Testis (tissue), 2 donors: ENCODE data around the gene HYCC1.

ENCODE experiments used
- CTCF ChIP-seq, 3 experiments: fragments of 450-650 bp in 2 of 3; fragments of 200-600 bp in 1 of 3; sonication (generic) in 1 of 3; IDR thresholded peaks; one replicate each; pipeline ENCODE4 v1.5.1; 2016 to 2019; ENCODE audit warnings: antibody characterized with exemption in 3 of 3, mild to moderate bottlenecking in 2 of 3, moderate library complexity in 1 of 3
- POLR2A ChIP-seq: fragments of 450-650 bp; IDR thresholded peaks from one replicate; pipeline ENCODE4 v1.6.1; 2017; ENCODE audit warnings: antibody characterized with exemption, mild to moderate bottlenecking, moderate library complexity

DNA sequence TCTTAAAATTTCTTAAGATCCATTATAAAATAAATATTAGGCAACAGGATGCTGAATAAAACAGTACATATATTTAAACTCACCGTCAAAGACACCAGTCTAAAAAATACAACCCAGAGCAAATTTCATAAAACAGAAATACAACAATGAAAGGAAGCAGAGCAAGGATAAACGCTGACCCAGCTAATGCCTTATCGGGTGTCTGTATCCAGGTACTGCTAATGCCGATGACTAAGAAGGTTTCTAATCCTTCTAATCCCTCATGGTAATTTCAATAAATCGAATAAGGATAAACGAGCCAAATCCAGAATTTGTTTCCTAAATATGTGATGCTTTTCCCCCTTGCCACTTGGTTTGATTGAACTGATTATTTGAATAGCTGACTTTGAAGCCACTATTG, 1.7 kb downstream of the HYCC1 start:
- TF ChIP-seq CTCF (IDR thresholded peaks at IDR 0.05) (no peak), POLR2A (no peak)
